Keratinocyte (primary cell): Measurements from ENCODE around the gene LRRC75B.

Source experiments
- EZH2 ChIP-seq: IDR thresholded peaks from one replicate; pipeline ENCODE4 v1.6.1; 2012; ENCODE audit warnings: inconsistent platforms, mild to moderate bottlenecking, low read length, moderate library complexity
- TF ChIP-seq, protein P1 (sequence below), 3 experiments: IDR thresholded peaks in 1 of 3; conservative IDR thresholded peaks in 1 of 3; optimal IDR thresholded peaks in 1 of 3; 2 replicates in 2 of 3; 3 replicates in 1 of 3; pipeline versions ENCODE3 to v1.5.1; 2011; ENCODE audit warnings: low read length in 3 of 3, mild to moderate bottlenecking in 3 of 3, moderate library complexity in 2 of 3, control low read depth in 1 of 3, inconsistent platforms in 1 of 3; ENCODE audit not compliant: insufficient read depth in 2 of 3; ENCODE audit errors: extremely low read depth in 1 of 3

DNA sequence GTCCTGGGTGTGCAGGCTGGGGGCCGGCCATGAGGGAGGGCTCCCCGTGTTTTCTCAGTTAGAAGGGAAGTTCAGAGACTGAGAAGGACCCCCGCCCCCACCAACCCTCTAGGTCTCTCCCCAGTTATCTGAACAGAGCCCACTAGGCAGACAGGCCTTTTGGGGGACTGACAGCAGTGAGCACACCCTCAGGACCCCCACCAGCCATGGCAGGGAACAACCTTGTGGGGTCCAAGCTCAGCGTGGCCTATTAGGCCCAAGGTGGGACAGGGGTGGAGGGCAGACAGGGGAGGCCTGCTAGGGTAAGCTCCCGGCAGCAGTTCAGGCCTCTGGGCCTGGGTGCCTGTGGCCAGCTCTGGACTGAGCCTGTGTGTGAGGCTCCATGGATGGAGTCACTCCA lies 5.6 kb downstream of the LRRC75B start:
- TF ChIP-seq, protein P1, sequence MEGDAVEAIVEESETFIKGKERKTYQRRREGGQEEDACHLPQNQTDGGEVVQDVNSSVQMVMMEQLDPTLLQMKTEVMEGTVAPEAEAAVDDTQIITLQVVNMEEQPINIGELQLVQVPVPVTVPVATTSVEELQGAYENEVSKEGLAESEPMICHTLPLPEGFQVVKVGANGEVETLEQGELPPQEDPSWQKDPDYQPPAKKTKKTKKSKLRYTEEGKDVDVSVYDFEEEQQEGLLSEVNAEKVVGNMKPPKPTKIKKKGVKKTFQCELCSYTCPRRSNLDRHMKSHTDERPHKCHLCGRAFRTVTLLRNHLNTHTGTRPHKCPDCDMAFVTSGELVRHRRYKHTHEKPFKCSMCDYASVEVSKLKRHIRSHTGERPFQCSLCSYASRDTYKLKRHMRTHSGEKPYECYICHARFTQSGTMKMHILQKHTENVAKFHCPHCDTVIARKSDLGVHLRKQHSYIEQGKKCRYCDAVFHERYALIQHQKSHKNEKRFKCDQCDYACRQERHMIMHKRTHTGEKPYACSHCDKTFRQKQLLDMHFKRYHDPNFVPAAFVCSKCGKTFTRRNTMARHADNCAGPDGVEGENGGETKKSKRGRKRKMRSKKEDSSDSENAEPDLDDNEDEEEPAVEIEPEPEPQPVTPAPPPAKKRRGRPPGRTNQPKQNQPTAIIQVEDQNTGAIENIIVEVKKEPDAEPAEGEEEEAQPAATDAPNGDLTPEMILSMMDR (optimal IDR thresholded peaks at IDR 0.05 in 1 of 3, IDR thresholded peaks at IDR 0.05 in 1 of 3, conservative IDR thresholded peaks at IDR 0.05 in 1 of 3; ENCODE audit: extremely low read depth in 1 of 3, insufficient read depth in 2 of 3, low read length in 3 of 3), result no peak
- TF ChIP-seq EZH2, result no peak
